IPS-20b (cell line): ENCODE measurements around the gene PRR19.
"Not testable (repeated sequence)": the region's sequence is repeated elsewhere in the genome, so short reads cannot be mapped to it uniquely, and the experiment has no call there.

Experiments
- H3K27ac ChIP-seq: one replicate; pipeline ENCODE4 v1.5.1; 2013; ENCODE audit warnings: low read length
- H3K27me3 ChIP-seq: 2 replicates; pipeline ENCODE4 v1.6.1; 2013; ENCODE audit warnings: mild to moderate bottlenecking, low read length, inconsistent platforms; ENCODE audit not compliant: insufficient read depth
- H3K36me3 ChIP-seq: 2 replicates; pipeline ENCODE4 v1.6.1; 2013; ENCODE audit warnings: low read depth, mild to moderate bottlenecking, inconsistent platforms, low read length, moderate library complexity; ENCODE audit not compliant: insufficient read depth
- H3K4me1 ChIP-seq: 2 replicates; pipeline ENCODE4 v1.6.1; 2013; ENCODE audit warnings: mild to moderate bottlenecking, control low read depth, inconsistent platforms, low read length, moderate library complexity; ENCODE audit not compliant: insufficient read depth
- H3K4me3 ChIP-seq: 2 replicates; pipeline ENCODE4 v1.5.1; 2013; ENCODE audit warnings: mild to moderate bottlenecking, low read length, inconsistent platforms
- H3K9ac ChIP-seq: 2 replicates; pipeline ENCODE4 v1.6.1; 2013; ENCODE audit warnings: low read depth, mild to moderate bottlenecking, inconsistent platforms, low read length, moderate library complexity
- H3K9me3 ChIP-seq: 2 replicates; pipeline ENCODE4 v1.6.1; 2013; ENCODE audit warnings: mild to moderate bottlenecking, low read depth, low read length, inconsistent platforms; ENCODE audit not compliant: insufficient read depth

PRR19 gene

GRCh38 chr19:42301646-42302203 lies at the start of gene PRR19:
TSS of gene PRR19 (plus strand) at chr19:42302132. CDS start at chr19:42309585, 7,453 bp downstream.
- Histone ChIP-seq H3K9me3 (no peaks in the 10 kb centered on the region), H3K4me3 (peak within 1 kb of the TSS; percentile 75), H3K27ac (peak within 1 kb of the TSS; percentile 92), H3K9ac (peak within 1 kb of the TSS; percentile 93), H3K36me3 (peaks cover 16% of the 10 kb centered on the region), H3K4me1 (peaks cover 7% of the 10 kb centered on the region; the same call in 1 of the 2 replicates), H3K27me3 (no peaks in the 10 kb centered on the region)

GRCh38 chr19:42252365-42253244 lies 49.3 kb upstream of the PRR19 start:
- H3K9ac ChIP-seq: peak overlapping the region; percentile 81; the same call in 1 of the 2 replicates
- peaks cover 18% of the 10 kb centered on the region; the same call in 1 of the 2 replicates for H3K36me3 ChIP-seq
- peak overlapping the region; percentile 88 for H3K4me3 ChIP-seq
- peaks cover 14% of the 10 kb centered on the region; the same call in 1 of the 2 replicates for H3K27me3 ChIP-seq
- H3K4me1 ChIP-seq: peaks cover 6% of the 10 kb centered on the region; the same call in 1 of the 2 replicates
- no peaks in the 10 kb centered on the region for H3K9me3 ChIP-seq
- H3K27ac ChIP-seq: peak overlapping the region; percentile 75

GRCh38 chr19:42253245-42254088 lies 48.5 kb upstream of the PRR19 start:
- Histone ChIP-seq H3K9me3 (no peaks in the 10 kb centered on the region), H3K9ac (peak overlapping the region; percentile 94; the same call in 1 of the 2 replicates), H3K27ac (peak overlapping the region; percentile 75), H3K4me1 (peaks cover 6% of the 10 kb centered on the region; the same call in 1 of the 2 replicates), H3K4me3 (peak overlapping the region; percentile 88), H3K27me3 (peaks cover 14% of the 10 kb centered on the region; the same call in 1 of the 2 replicates), H3K36me3 (peaks cover 17% of the 10 kb centered on the region; the same call in 1 of the 2 replicates)

- Histone ChIP-seq H3K27me3 (peaks cover 14% of the 10 kb centered on the region; the same call in 1 of the 2 replicates), H3K36me3 (peaks cover 12% of the 10 kb centered on the region; the same call in 1 of the 2 replicates), H3K4me3 (peak overlapping the region; percentile 88), H3K9me3 (no peaks in the 10 kb centered on the region), H3K9ac (peak overlapping the region; percentile 94), H3K27ac (peak overlapping the region; percentile 95), H3K4me1 (peaks cover 6% of the 10 kb centered on the region; the same call in 1 of the 2 replicates)
These were observed 47.7 kb upstream of the PRR19 start for GRCh38 chr19:42254089-42254849.

- H3K27me3 ChIP-seq: peaks cover 14% of the 10 kb centered on the region; the same call in 1 of the 2 replicates
- H3K27ac ChIP-seq: peak within 1 kb of the TSS; percentile 95
- H3K36me3 ChIP-seq: peaks cover 4% of the 10 kb centered on the region; the same call in 1 of the 2 replicates
- H3K9me3 ChIP-seq: no peaks in the 10 kb centered on the region
- peak within 1 kb of the TSS; percentile 94 for H3K9ac ChIP-seq
- peaks cover 6% of the 10 kb centered on the region; the same call in 1 of the 2 replicates for H3K4me1 ChIP-seq
- peak within 1 kb of the TSS; percentile 88 for H3K4me3 ChIP-seq
These were observed 46.8 kb upstream of the PRR19 start, which contains the start of gene ERF for GRCh38 chr19:42254850-42255765. TSS of gene ERF (minus strand) at chr19:42255128. CDS start at chr19:42254999, 129 bp downstream.

GRCh38 chr19:42255766-42256745 lies 45.9 kb upstream of the PRR19 start:
- Histone ChIP-seq H3K4me1 (peaks cover 6% of the 10 kb centered on the region; the same call in 1 of the 2 replicates), H3K4me3 (peak overlapping the region; percentile 73)

GRCh38 chr19:42257842-42258241 lies 44.1 kb upstream of the PRR19 start:
- not testable (repeated sequence) for H3K9ac ChIP-seq, H3K9me3 ChIP-seq, H3K4me1 ChIP-seq, H3K4me3 ChIP-seq, H3K27ac ChIP-seq, H3K36me3 ChIP-seq
- H3K27me3 ChIP-seq: peaks cover 14% of the 10 kb centered on the region

More at GRCh38 chr19:42255766-42256745, 45.9 kb upstream of the PRR19 start:
- Histone ChIP-seq H3K9me3 (no peaks in the 10 kb centered on the region), H3K27me3 (peaks cover 14% of the 10 kb centered on the region; the same call in 1 of the 2 replicates), H3K36me3 (no peaks in the 10 kb centered on the region), H3K27ac (no peak overlapping the region), H3K9ac (peak overlapping the region; percentile 65; the same call in 1 of the 2 replicates)

GRCh38 chr19:42261763-42262162 lies 40.2 kb upstream of the PRR19 start:
- Histone ChIP-seq H3K27ac (no peak overlapping the region), H3K9me3 (no peaks in the 10 kb centered on the region), H3K4me3 (no peak overlapping the region), H3K36me3 (no peaks in the 10 kb centered on the region), H3K27me3 (peaks cover 8% of the 10 kb centered on the region), H3K9ac (no peak overlapping the region), H3K4me1 (no peaks in the 10 kb centered on the region)

- H3K4me1 ChIP-seq, H3K36me3 ChIP-seq, H3K27ac ChIP-seq, H3K4me3 ChIP-seq, H3K9me3 ChIP-seq, H3K27me3 ChIP-seq, H3K9ac ChIP-seq: not testable (repeated sequence)
These were observed 35.8 kb upstream of the PRR19 start for GRCh38 chr19:42266105-42266504.
